ENCODE measurements around the gene TBL1X. TPM values are rescaled to one million over a fixed set of nuclear protein-coding genes. Genes with fewer than 3 reads are reported as not detected.

The TBL1X gene
- total RNA-seq, 4 donors from 2014 or later, result 15.0 to 19.4 (median 16.3) TPM

DNA sequence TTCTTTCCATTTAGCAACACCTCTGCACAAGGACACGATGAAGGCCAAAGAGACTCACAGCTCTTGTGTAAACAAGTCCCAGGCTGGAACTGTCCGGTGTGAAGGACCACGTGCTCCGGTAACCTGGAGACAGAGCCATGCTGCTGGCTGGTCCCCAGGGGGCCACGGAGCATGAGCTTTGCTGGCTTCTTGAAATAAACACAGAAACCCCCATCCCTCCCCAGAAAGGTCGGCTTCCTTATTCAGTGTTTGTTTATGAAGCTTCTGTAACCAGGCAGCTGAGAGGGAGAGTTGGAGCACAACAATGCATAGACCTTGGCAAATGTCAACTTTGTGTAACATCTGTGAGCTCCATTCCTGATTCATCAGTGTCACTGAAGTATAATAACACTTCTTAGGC lies 191.4 kb downstream of the TBL1X start:
- TF ChIP-seq, protein P1, sequence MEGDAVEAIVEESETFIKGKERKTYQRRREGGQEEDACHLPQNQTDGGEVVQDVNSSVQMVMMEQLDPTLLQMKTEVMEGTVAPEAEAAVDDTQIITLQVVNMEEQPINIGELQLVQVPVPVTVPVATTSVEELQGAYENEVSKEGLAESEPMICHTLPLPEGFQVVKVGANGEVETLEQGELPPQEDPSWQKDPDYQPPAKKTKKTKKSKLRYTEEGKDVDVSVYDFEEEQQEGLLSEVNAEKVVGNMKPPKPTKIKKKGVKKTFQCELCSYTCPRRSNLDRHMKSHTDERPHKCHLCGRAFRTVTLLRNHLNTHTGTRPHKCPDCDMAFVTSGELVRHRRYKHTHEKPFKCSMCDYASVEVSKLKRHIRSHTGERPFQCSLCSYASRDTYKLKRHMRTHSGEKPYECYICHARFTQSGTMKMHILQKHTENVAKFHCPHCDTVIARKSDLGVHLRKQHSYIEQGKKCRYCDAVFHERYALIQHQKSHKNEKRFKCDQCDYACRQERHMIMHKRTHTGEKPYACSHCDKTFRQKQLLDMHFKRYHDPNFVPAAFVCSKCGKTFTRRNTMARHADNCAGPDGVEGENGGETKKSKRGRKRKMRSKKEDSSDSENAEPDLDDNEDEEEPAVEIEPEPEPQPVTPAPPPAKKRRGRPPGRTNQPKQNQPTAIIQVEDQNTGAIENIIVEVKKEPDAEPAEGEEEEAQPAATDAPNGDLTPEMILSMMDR (IDR thresholded peaks at IDR 0.05; ENCODE audit: low read depth), result no peak

DNA sequence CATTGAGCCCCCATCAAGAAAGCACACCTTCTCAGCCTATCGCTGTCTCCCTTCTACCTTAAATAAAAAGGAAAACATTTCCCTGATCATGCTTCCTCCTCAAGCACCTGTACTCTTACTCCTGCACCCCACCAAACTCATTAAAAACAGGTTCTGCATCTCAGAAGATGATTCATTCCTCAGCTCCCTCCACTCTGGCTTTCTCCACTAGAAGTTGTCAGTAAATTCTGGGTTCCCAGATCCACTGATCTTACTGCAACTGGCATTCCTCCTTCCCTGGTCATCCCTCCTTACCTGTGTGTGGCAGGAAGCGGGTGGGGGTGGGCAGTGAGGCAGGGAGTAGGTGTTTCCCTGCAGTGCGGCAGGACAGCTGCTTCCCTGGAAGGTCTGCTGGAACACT lies 192.0 kb downstream of the TBL1X start:
- TF ChIP-seq, protein P1 (IDR thresholded peaks at IDR 0.05; ENCODE audit: low read depth), result no peak

DNA sequence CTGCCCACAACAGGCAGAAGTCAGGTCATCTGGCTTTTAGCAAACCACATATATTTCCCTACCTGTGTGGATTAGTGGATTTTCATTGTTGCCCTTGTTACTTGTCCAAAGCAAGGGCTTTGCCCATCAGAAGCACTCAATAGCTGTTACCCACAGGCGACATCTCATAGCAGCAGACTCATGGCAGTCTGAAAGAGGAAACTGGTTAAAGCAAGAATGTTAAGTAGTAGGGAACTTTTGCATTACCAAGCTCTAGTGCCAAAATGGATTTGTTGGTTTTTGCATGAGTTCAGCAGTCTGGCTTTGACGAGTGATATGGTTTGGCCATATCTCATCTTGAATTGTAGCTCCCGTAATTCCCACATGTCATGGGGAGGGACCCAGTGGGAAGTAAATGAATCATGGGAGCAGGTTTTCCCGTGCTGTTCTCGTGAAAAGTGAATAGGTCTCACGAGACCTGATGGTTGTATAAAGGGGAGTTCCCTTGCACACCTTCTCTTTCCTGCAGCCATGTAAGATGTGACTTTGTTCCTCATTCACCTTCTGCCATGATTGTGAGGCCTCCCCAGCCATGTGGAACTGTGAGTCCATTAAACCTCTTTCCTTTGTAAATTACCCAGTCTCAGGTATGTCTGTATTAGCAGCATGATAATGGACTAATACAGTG lies 192.9 kb downstream of the TBL1X start:
- TF ChIP-seq, protein P1 (IDR thresholded peaks at IDR 0.05; ENCODE audit: low read depth), result no peak

DNA sequence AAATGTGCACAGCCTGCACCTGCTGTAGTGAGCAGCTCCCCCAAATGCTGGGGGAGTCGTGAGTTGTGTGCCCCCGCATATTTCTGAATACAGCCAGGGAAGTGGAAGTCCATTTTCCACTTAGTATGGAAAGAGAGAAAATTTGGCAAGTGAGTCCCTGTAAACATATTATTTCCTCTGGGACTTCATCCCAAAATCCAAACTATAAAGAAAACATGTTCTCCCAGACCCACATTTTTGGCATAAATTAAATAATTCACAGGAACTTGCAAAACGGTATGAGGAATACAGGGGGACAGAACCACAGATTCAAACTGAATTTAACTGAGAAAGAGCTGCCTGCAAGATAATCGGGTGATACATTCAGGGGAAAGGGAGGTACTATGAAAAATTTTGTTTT lies 193.6 kb downstream of the TBL1X start:
- TF ChIP-seq, protein P1 (IDR thresholded peaks at IDR 0.05; ENCODE audit: low read depth), result no peak

DNA sequence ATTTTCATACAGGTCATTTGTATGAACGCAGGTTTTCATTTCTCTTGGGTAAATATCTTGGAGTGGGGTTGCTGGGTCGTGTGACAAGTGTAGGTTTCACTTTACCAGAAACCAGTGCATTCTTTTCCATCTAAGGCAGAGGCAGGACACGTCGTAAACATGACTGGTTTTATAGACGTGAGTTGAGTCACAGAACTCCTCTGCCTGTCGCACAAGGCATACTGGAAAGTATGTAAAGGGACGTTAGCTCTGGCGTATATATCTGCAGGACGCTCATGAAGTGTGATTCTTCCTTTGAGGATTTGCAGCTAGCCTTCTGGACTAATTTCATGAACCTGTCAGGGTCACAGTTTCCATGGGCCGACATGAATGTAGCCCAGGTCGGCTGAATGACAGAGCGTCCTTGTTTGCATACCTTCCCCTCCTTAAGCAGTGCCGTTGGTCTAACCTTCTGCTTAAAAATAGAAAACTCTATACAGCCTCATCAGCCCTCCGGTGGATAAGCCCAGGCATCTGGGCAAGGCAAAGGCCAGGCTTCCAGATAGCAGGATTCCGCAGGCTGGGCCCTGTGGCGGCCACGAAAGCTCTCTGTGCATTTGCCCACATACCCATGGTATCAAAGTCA lies 194.8 kb downstream of the TBL1X start:
- TF ChIP-seq, protein P1 (IDR thresholded peaks at IDR 0.05; ENCODE audit: low read depth), result no peak

DNA sequence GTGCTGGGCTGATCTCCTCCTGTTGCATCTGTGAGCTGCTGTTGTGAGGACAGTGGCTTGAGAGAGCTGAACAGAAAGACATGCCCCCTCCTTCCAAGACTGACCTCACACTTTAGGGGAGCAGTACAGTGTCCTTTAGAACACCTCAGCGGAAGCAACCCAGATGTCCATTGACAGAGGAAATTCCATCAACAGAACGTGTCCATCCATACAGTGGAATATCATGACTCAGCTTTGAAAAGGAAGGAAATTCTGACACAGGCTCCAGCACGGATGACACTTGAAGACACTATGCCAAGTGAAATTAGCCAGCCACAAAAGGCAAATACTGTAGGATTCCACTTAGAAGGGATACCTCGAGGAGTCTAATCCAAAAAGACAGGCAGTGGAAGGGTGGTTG lies 197.3 kb downstream of the TBL1X start:
- TF ChIP-seq, protein P1 (IDR thresholded peaks at IDR 0.05; ENCODE audit: low read depth), result no peak

DNA sequence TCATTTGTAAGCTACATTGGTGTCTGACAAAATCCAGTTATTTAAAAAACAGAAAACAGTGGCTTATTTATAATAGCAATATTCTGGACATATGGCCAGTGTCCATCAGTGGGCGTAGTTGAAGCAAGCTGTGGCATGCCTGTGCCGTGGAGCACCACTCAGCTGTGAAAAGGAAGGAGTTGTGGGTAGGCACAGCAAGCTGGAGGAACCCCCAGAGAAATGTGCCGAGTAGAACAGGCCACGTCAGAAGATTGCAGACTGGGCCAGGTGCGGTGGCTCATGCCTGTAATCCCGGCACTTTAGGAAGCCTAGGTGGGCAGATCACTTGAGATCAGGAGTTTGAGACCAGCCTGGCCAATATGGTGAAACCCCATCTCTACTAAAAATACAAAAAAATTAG lies 198.4 kb downstream of the TBL1X start:
- TF ChIP-seq, protein P1 (IDR thresholded peaks at IDR 0.05; ENCODE audit: low read depth), result no peak

All from subcutaneous adipose tissue (tissue), 4 donors.